HEK293T (cell line): Measurements from ENCODE around the gene MX1.

Source experiments
- ELF4 ChIP-seq: fragments of 450-650 bp; IDR thresholded peaks from 2 replicates; pipeline ENCODE4 v1.6.1; 2017; ENCODE audit warnings: antibody characterized with exemption
- FOXK2 ChIP-seq: fragments of 450-650 bp; IDR thresholded peaks from 2 replicates; pipeline ENCODE4 v1.6.1; 2016; ENCODE audit warnings: mild to moderate bottlenecking
- SP1 ChIP-seq: fragments of 450-650 bp; IDR thresholded peaks from 2 replicates; pipeline ENCODE4 v1.6.1; 2017

GRCh38 chr21:41453198-41453597 is 27.2 kb downstream of the MX1 start:
- TF ChIP-seq FOXK2: no peak
- no peak for TF ChIP-seq SP1
- TF ChIP-seq ELF4: no peak
